HG02759 (cell line): ENCODE measurements around the gene CTPS1.
A peak's percentile ranks its signal among the peaks of the same experiment; 100 is the strongest.

ENCODE experiments used
- ATAC-seq: cut with Tn5 transposase; IDR thresholded peaks from one replicate; pipeline ENCODE4 v1.9.1; 2021; ENCODE audit warnings: mild to moderate bottlenecking, moderate library complexity; ENCODE audit not compliant: unreplicated experiment

The CTPS1 gene

DNA sequence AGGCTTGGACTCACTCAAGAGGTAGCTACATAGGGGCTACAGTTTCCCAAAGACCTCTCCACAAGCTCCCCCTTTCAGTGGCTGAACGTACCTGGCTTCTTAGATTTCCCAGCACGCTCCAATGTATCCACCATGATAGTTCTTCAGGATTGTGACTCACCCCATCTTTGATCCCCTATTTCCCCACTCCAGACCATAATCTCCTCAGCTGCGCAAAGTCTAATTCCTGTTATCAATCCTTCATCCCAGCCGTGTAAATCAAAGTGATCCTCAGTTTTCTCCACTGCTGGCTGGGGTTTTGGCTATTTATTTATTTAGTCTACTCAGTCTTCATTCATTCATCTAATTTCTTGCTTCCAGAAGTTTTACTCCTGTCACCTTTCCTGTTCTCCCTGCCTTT, 13.1 kb upstream of the CTPS1 start:
- ATAC-seq, result no peak

DNA sequence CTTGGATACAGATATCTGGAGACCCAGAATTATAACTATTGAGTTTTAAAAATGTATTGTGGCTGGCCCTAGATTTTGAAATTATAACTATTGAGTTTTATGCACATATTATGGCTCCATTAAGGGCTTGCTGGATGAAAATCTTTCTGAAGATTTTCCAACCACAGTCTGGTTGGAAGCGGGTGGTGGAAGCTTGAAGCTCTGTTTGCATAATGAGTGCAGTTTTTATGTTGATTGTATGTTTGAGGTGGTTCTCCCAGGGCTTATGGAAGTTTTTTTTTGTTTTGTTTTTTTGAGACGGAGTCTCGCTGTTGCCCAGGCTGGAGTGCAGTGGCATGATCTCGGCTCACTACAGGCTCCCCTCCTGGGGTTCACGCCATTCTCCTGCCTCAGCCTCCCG, 10.1 kb upstream of the CTPS1 start:
- no peak for ATAC-seq

DNA sequence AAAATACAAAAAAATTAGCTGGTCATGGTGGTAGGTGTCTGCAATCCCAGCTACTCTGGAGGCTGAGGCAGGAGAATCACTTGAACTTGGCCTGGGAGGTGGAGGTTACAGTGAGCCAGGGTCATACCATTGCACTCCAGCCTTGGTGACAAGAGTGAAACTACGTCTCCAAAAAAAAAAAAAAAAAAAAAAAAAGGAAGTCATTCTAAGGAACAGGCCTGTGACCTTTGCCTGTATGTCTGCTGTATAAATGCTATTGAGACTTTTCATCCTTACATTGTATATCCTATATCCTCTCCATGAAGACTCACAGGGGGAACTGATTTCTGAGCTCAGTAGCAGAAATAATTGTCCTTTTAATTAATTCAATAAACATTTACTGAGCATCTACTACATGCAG, 7.5 kb upstream of the CTPS1 start:
- no peak for ATAC-seq

DNA sequence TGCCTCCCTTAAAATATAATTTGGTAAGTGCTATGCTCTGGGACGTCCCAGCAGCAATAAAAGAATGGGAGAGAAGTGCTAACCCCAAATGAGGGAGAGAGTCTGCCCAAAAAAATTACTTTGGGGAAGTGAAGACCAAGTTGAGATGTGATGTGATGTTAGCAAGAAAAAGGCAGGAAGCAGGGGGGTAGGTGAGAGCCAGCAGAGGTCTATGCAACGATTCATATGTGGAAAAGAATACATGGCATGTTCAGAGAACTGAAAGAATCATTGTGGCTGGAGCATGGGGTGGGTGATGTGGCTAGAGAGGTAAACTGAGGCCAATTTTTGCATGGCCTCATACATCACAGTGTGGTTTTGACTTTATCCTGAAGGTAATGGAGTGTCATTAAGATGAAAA, 5.6 kb upstream of the CTPS1 start:
- no peak for ATAC-seq

DNA sequence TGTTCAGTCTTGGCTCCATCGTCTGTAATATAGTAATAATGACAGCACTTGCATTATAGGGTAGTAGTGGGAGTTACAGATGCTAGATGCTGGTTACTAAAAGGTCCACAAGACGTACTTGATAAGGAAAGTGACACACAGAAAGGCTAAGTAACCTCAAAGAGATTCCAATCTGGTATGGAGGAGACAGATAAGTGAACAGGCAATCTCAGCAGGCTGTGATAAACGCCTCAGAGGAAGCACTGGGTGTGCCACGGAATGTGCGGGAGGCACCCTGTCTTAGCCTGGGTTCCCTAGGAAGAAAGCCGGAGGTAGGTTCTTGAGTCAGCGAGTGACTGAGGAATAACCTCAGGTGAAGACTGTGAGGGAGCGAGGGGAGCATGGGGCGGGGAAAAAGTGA, 4.6 kb upstream of the CTPS1 start:
- ATAC-seq, result no peak

DNA sequence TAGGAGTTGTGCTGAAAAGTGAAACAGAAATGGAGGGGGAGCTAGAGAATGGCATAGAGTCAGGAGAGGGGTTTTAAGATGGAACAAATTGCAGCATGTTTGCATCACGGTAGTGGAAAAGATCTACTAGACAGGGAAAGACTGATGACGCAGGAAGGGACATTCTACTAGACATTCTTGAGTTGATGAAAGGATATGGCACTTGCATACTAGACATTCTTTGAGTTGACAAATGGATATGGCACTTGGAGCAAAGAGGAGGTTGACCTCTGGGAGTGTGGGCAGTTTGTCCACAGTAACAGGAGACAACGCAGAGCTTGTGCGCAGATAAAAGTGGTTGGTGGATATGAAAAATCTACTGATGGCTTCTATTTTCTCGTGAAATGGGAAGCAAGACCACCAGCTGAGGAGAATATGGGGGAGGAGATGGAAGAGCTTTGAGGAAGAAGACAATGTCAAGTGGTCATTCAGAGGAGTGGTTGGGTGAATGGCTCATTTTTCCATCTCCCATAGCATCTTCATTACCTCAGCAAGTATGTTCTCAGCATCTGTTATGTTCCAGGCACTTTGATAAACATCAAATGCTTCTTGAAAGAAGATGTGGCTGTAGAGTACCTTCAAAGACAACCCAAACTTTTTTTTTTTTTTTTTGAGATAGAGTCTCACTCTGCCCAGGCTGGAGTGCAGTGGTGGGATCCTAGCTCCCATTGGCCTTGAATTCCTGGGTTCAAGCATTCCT, 2.4 kb upstream of the CTPS1 start:
- ATAC-seq, result no peak

DNA sequence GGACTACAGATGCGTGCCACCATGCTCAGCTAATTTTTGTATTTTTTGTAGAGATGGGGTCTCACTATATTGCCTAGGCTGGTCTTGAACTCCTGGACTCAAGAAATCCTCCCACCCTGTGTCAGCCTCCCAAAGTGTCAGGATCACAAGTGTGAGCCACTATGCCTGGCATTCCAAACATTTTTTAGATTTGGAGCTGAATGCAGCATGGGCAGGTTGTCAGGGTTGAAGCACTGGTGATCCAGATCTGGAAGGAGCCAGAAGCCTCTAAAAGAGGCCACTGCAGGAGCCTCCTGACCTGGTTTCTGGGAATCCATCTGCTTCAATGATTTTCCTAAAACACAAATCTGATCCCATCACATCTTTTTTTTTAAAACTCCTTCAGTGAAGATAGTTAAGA, 1.8 kb upstream of the CTPS1 start:
- no peak for ATAC-seq

DNA sequence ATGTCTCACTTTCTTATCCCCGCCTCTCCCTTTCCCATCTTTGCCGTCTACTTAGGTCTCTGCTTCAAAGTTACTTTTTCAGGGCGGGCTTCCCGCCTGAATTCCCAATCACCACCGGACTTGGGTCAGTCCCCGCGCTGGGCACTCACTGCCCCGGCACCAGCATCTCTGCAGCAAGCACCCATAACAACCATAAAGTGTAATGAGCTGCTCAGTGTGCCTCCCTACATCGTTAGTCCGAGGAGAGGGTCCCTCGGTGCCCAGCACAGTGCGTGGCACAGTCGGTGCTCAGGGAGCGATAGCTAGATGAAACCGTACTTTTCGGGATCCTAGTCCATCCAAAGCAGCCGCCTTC, 633 bp upstream of the CTPS1 start:
- ATAC-seq, result no peak

DNA sequence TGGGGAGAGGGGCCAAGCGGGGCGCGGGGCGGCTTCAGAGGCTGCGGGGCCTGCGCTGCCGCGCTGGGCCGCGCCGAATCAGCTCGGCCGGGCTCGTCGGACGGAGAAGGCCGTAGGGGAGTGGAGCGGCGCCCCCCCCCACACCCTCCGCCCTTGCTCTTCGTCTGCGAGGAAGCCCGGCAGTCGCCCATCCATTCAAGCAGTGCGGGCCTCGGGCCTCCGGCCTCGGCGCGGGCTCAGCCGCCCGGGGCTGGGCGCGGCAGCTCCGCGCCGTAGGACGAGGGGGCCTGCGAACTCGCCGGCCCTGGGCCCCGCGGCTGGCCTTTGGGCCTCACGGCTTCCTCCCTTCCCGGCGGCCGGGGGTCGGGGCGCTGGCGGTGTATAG, 564 bp downstream of the CTPS1 start:
- ATAC-seq, result peak; percentile 15

DNA sequence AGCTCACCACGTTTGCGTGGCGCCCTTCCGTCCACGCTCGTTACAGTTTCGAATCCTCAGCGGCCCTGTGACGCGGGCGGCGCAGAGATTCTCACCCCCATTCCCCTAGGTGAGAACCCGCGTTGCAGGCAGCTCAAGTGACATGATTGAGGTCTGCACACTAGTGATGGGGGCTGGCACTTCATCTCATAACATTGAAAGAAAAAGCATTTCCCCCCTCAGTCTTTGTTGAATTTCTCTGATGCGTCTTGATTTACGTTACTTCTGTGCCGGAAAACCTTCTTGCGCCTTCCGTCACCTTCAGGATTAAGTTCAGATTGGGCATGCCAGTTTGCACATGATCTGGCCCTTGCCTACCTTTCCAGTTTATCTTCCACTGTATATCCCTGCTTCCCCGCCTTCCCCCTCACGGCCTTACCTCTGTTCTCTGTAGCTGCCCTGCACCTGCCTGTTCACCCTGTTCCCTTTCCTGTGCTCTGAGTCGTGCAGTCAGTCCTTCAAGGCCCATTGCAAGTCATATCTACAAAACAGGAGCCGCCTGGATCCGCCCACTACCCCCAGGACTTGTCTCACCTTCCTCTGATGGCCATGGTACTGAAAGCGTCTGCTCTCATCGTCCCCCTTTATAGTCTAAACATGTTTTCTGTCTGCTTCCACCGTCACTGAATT, 1.1 kb downstream of the CTPS1 start:
- no peak for ATAC-seq

DNA sequence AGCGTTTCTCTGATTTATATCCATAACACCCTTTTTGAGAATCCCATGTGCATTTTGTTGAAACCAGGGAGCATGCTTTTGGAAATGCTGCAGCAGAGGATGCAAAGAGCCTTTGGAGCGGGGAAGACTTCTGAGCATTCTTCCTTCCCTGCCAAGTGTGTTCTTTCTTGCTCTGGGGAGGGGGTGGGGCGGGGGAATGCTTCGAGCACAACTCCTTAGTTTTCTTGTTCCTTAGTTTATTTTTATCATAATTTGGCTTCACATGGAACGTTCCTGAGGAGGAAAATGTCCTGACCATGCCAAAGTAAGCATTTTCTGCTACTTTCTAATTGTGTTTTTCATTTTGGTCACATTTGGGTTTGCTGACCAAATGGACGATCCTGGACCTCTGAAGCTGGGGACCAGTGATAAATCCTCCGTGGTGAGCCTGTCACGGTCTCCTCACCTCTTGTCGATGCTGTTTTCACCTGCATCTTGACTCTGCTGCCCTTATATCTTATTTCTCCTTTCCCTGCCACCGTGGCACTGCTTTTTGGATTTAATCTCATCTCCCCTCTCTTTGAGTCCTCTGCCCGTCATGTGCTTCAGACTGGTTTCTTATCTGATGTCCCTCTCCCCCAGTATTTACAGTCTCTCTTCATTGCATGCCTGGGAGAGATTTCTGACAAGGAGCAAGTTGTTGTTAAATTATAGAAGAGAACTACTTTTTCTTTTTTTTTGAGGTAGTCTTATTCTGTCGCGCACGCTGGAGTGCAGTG, 2.4 kb downstream of the CTPS1 start:
- ATAC-seq, result no peak

DNA sequence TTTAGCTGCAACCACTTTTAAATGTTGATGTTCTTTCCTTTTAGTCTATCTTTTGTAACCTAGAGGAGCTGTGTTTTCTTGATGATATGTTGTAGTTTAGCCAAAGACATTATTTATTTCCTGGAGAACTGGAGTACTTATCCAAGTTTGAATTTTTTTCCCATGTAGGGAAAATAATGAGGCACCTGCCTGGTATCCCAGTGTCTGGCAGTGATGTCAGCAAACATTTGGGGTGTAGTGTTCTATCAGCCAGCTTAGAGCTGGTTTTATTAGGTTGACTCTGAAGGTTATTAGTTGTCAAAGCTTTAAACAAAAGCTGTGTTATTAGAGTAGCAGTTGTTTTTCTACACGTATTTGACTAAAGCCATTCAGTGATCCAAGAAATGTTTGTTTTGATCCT, 3.2 kb downstream of the CTPS1 start:
- no peak for ATAC-seq

DNA sequence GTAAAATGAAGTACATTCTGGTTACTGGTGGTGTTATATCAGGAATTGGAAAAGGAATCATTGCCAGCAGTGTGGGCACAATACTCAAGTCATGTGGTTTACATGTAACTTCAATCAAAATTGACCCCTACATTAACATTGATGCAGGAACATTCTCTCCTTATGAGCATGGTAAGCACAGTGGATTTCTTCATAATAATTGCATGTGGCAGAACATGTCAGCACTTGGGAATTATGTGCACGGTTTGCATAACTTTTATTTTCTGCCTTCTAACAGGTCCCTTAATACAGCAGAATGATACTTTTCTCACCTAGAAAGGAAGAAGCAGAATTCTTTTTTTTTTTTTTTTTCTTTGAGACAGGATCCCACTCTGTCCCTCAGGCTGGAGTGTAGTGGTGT, 3.8 kb downstream of the CTPS1 start:
- ATAC-seq, result no peak

DNA sequence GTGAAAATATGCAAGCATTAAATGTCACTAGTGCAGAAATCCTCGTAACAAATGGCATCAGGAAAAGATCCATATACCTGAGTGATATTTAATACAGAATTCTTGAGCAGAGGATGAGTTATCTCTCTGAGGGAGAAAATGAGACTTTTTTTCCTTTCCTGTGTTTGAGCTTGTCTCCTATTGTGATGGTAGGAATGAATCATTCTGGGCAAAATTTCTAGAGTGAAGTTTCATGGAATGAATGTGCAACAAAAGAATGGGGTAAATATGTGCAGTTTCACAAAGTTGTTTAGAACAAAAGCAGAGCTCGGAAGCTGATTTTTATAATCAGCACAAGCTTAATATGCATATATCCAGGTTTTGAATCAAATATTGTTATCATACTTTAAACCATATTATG, 4.6 kb downstream of the CTPS1 start:
- ATAC-seq, result no peak

DNA sequence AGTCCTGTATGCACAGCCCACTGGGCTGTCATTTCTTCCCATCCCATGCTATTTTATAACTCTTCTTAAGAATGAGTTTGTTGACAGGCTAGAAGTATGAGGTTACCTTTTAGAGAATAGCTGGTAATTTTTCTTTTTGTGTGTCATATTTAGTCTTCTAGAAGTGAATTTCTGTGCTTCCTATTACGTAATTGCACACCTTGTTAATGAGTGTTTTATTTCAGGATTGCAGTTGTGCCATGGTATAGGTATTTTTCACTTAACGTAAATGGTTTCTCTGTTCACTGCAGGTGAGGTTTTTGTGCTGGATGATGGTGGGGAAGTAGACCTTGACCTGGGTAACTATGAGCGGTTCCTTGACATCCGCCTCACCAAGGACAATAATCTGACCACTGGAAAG, 5.0 kb downstream of the CTPS1 start:
- ATAC-seq, result no peak

DNA sequence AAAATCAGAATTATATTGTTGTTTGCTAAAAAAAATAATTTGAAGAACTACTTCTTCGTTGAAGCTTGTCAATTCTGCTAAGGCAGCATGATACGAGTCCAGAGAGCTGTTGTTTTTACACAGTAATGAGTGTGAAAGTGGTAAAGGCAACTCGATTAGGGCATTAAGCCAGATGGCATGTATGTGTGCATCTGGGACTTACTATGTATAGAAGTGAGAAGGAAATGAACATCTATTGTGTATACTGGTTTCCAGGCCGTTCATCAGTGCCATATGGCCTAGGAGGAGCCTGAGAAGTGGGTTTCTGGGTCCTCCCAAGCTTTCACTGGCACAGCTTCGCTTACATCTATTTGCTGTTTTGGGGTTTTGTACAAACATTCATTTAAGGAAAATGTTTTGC, 5.7 kb downstream of the CTPS1 start:
- no peak for ATAC-seq

DNA sequence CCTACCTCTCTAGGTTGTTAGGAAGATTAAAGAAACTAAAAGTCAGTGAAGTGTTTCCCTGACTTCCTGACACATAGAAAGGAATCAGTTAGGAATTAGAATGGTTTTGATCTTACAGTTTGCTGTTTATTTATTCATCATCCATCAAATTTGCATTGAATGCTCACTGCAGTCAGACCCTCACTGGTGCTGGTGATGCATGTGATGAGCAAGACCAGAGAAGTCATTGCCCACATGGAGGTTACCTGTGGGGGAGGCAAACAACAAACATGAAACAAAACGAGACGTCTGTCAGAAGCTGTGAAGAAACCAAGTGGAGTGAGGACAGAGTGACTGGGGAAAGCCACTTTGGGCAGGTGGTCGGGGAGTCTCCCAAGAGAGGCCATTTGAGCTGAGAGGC, 6.4 kb downstream of the CTPS1 start:
- ATAC-seq, result no peak

DNA sequence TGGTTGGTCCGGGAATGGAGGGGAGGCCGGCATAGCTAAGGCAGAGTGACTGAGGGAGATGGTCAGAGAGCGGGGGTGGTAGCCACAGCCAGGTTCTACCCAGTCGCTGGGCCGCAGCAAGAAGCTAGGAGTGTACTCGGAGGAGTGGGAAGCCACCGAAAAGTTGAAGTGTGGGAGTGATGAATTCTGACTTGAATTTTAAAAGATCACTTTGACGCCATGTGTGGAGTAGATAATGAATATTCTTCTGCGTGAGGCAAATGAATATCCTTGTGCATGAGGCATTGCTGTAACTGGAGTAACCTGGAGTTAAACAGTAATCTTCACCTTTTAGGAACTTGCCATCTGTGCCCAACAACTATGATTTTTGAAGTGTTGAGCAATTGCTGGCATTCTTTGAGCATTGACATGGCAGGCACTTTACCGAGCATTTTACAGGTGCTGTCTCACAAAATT, 6.9 kb downstream of the CTPS1 start:
- ATAC-seq, result no peak

DNA sequence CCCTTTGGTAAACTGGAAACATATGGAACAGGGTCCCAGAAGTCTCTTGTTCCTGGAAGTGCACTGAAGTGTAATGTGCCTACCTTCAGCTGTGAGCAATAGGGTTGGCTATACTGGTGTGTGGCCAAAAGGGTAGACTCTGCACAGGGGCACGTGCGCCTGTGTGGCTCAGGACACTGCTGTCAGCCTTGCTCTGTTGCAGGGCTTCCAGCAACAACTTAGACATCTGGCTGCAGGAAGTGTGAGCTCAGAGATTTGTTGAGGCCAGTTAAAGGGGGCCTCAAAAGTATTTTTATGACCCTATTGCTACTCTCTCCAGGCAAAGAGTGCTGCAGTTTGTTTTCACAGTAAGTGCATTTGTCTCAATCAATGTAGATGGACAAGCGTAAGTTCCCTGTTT, 7.5 kb downstream of the CTPS1 start:
- no peak for ATAC-seq

DNA sequence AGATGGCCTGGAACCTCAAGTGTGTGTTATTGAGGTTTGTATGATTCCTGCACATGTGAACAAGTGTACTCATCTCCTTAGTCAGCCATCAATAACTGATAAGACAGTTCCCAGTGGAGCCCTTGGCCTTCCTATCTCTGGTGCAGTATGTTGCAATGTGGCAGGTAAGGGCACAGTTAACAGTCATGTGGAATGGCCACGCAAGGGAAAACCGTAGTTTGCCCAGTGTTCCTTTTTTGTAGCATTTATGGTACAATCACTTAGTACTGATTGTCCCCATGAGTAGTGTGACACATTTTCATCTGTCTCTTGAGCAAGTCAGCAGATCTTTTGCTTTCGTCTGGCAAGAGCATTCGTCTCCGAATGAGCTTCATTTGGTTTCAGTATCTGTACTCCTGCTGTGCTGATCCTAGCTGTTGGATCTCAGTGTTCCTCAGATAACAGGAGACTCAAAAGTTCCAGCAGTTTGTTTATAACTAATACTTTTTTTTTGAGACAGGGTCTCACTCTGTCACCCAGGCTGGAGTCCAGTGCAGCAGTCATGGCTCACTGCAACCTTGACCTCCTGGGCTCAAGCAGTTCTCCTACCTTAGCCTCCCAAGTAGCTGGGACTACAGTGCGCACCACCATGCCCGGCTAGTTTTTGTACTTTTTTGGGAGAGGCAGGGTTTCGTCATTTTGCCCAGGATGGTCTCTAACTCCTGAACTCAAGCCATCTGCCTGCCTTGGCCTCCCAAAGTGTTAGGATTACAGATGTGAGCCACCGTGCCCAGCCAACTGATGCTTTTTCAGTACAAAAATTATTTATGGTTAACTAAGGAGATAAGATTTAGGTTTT, 8.2 kb downstream of the CTPS1 start:
- no peak for ATAC-seq

DNA sequence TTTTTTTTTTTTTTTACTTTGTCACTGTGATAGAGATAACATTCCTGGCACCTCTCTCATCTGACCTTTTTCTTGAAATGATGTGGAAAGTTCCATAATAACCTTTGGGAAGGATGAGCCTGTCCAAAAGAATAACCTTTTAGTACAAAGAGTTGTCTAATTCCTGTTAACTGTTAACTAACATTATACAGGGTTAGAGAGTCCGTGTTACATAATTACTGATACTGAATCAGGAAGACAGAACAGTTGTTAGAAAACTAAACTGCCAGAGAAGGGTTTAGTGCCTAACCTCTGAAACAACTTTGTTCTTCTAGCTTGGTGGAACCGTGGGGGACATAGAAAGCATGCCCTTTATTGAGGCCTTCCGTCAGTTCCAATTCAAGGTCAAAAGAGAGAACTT, 8.8 kb downstream of the CTPS1 start:
- ATAC-seq, result no peak
